Vagina (tissue), 2 donors: ENCODE measurements around the gene TMEM203. TPM values are rescaled to one million over a fixed set of nuclear protein-coding genes. Genes with fewer than 3 reads are reported as not detected.

ENCODE experiments used
- DNase-seq, 2 donors: peaks; one replicate each; pipeline ENCODE4 v3.0.0-alpha.2; 2017; ENCODE audit errors: extremely low spot score in 2 of 2
- H3K27ac ChIP-seq: fragments of 200-600 bp; sonication (generic); one replicate; pipeline ENCODE4 v1.5.1; 2019
- H3K27me3 ChIP-seq: fragments of 200-600 bp; sonication (generic); one replicate; pipeline ENCODE4 v1.5.1; 2019
- H3K36me3 ChIP-seq, 2 donors: fragments of 200-600 bp; sonication (generic); one replicate each; pipeline ENCODE4 v1.5.1; 2017 to 2019
- H3K4me1 ChIP-seq: fragments of 200-600 bp; sonication (generic); one replicate; pipeline ENCODE4 v1.5.1; 2019
- H3K4me3 ChIP-seq, 2 donors: fragments of 200-600 bp; sonication (generic); 1 replicate in 1 of 2; 2 replicates in 1 of 2; pipeline ENCODE4 v1.5.1; 2016 to 2019
- H3K9me3 ChIP-seq: fragments of 200-600 bp; sonication (generic); one replicate; pipeline ENCODE4 v1.5.1; 2019
- CTCF ChIP-seq, 3 experiments: fragments of 450-650 bp in 2 of 3; fragments of 200-600 bp in 1 of 3; sonication (generic) in 1 of 3; IDR thresholded peaks; one replicate each; pipeline ENCODE4 v1.5.1; 2017 to 2019; ENCODE audit warnings: antibody characterized with exemption in 3 of 3, mild to moderate bottlenecking in 2 of 3, moderate library complexity in 2 of 3
- POLR2A ChIP-seq, 2 donors: fragments of 450-650 bp; IDR thresholded peaks; one replicate each; pipeline ENCODE4 v1.6.1; 2017; ENCODE audit warnings: antibody characterized with exemption in 2 of 2, mild to moderate bottlenecking in 2 of 2, moderate library complexity in 2 of 2
- POLR2AphosphoS5 ChIP-seq, 2 donors: sonication (generic); formaldehyde crosslinking; IDR thresholded peaks; one replicate each; pipeline ENCODE4 v1.9.0; 2017; ENCODE audit warnings: antibody characterized with exemption in 2 of 2, mild to moderate bottlenecking in 2 of 2, low read depth in 1 of 2; ENCODE audit not compliant: insufficient read depth in 1 of 2
- intact Hi-C: fragments of 100-400 bp; cut with DNase I; formaldehyde crosslinking; loops from one replicate; pipeline ENCODE4 v1.15.1; 2023
- total RNA-seq: library from RNA; depleted of rRNA; stranded (reverse); fragments of >200 nt; gene quantifications from one replicate; pipeline ENCODE4 v1.2.3, GENCODE V29; 2016

TMEM203 gene
- total RNA-seq, 1 donor from 2014 or later: 24.6 TPM

GRCh38 chr9:137198051-137198901 lies 7.2 kb downstream of the TMEM203 start:
- Histone ChIP-seq H3K4me1 (peaks cover 80% of the 10 kb centered on the region), H3K27me3 (no peaks in the 10 kb centered on the region), H3K27ac (no peak overlapping the region), H3K9me3 (no peaks in the 10 kb centered on the region), H3K4me3 (peak overlapping the region in 1 of 2 donors; percentile 61), H3K36me3 (no peaks in the 10 kb centered on the region)
- TF ChIP-seq POLR2A (IDR thresholded peaks at IDR 0.05): no peak
- TF ChIP-seq POLR2AphosphoS5 (IDR thresholded peaks at IDR 0.05; ENCODE audit: insufficient read depth in 1 of 2, low read depth in 1 of 2): no peak
- TF ChIP-seq CTCF (IDR thresholded peaks at IDR 0.05): no peak
- no peak for DNase-seq
- intact Hi-C loops: no loop called here

GRCh38 chr9:137195525-137196220 lies 9.8 kb downstream of the TMEM203 start:
- Histone ChIP-seq H3K36me3 (peaks cover 0 to 2% of the 10 kb centered on the region in 2 donors), H3K27ac (no peak overlapping the region), H3K9me3 (no peaks in the 10 kb centered on the region), H3K27me3 (no peaks in the 10 kb centered on the region), H3K4me3 (no peak overlapping the region), H3K4me1 (peaks cover 64% of the 10 kb centered on the region)
- TF ChIP-seq POLR2A (IDR thresholded peaks at IDR 0.05) (no peak), POLR2AphosphoS5 (IDR thresholded peaks at IDR 0.05; ENCODE audit: insufficient read depth in 1 of 2, low read depth in 1 of 2) (no peak), CTCF (IDR thresholded peaks at IDR 0.05) (no peak)
- DNase-seq: no peak
- intact Hi-C loops: no loop called here

GRCh38 chr9:137194909-137195308 lies 10.5 kb downstream of the TMEM203 start:
- DNase-seq: no peak
- H3K4me1 ChIP-seq: peaks cover 71% of the 10 kb centered on the region
- H3K27ac ChIP-seq: no peak overlapping the region
- no peaks in the 10 kb centered on the region for H3K9me3 ChIP-seq
- H3K27me3 ChIP-seq: no peaks in the 10 kb centered on the region
- H3K4me3 ChIP-seq: no peak overlapping the region
- TF ChIP-seq CTCF (IDR thresholded peaks at IDR 0.05) (no peak), POLR2AphosphoS5 (IDR thresholded peaks at IDR 0.05; ENCODE audit: insufficient read depth in 1 of 2, low read depth in 1 of 2) (no peak), POLR2A (IDR thresholded peaks at IDR 0.05) (no peak)
- H3K36me3 ChIP-seq: peaks cover 0 to 10% of the 10 kb centered on the region in 2 donors
- intact Hi-C loops: loop anchor here (5.0 kb wide), 1 partner anchor 32 kb away; the partner anchor contains the start of genes CYSRT1 and RNF224

GRCh38 chr9:137194388-137194787 lies 11.1 kb downstream of the TMEM203 start:
- no peak for DNase-seq
- Histone ChIP-seq H3K4me3 (no peak overlapping the region), H3K36me3 (peaks cover 0 to 10% of the 10 kb centered on the region in 2 donors), H3K9me3 (no peaks in the 10 kb centered on the region), H3K27ac (no peak overlapping the region), H3K27me3 (no peaks in the 10 kb centered on the region), H3K4me1 (peaks cover 72% of the 10 kb centered on the region)
- intact Hi-C loops: loop anchor here (5.0 kb wide), 1 partner anchor 33 kb away; the partner anchor contains the start of genes CYSRT1 and RNF224
- TF ChIP-seq POLR2A (IDR thresholded peaks at IDR 0.05) (no peak), POLR2AphosphoS5 (IDR thresholded peaks at IDR 0.05; ENCODE audit: insufficient read depth in 1 of 2, low read depth in 1 of 2) (no peak), CTCF (IDR thresholded peaks at IDR 0.05) (no peak)
